IPS-18a (cell line): ENCODE measurements around the gene ALAD.
A peak's percentile ranks its signal among the peaks of the same experiment; 100 is the strongest.
"Not testable (repeated sequence)": the region's sequence is repeated elsewhere in the genome, so short reads cannot be mapped to it uniquely, and the experiment has no call there.

Source experiments
- H3K27ac ChIP-seq: one replicate; pipeline ENCODE4 v1.5.1; 2013; ENCODE audit warnings: low read length
- H3K27me3 ChIP-seq: one replicate; pipeline ENCODE4 v1.6.1; 2013; ENCODE audit warnings: mild to moderate bottlenecking, low read length; ENCODE audit not compliant: control insufficient read depth, insufficient read depth
- H3K36me3 ChIP-seq: one replicate; pipeline ENCODE4 v1.6.1; 2013; ENCODE audit warnings: low read depth, low read length; ENCODE audit not compliant: control insufficient read depth
- H3K4me1 ChIP-seq: one replicate; pipeline ENCODE4 v1.6.1; 2013; ENCODE audit warnings: low read depth, low read length; ENCODE audit not compliant: control insufficient read depth
- H3K4me3 ChIP-seq: one replicate; pipeline ENCODE4 v1.5.1; 2013; ENCODE audit warnings: low read length
- H3K9ac ChIP-seq: one replicate; pipeline ENCODE4 v1.6.1; 2013; ENCODE audit warnings: mild to moderate bottlenecking, low read length, moderate library complexity
- H3K9me3 ChIP-seq: one replicate; pipeline ENCODE4 v1.6.1; 2013; ENCODE audit warnings: low read depth, low read length; ENCODE audit not compliant: control insufficient read depth

ALAD gene

GRCh38 chr9:113421726-113422125, 20.6 kb upstream of the ALAD start:
- H3K4me1 ChIP-seq = peaks cover 5% of the 10 kb centered on the region
- no peak overlapping the region for H3K27ac ChIP-seq
- no peaks in the 10 kb centered on the region for H3K9me3 ChIP-seq
- no peaks in the 10 kb centered on the region for H3K36me3 ChIP-seq
- no peak overlapping the region for H3K9ac ChIP-seq
- no peaks in the 10 kb centered on the region for H3K27me3 ChIP-seq
- H3K4me3 ChIP-seq = no peak overlapping the region

GRCh38 chr9:113417370-113417769, 16.3 kb upstream of the ALAD start:
- Histone ChIP-seq H3K4me1 (no peaks in the 10 kb centered on the region), H3K36me3 (no peaks in the 10 kb centered on the region), H3K27me3 (no peaks in the 10 kb centered on the region), H3K4me3 (no peak overlapping the region), H3K9me3 (no peaks in the 10 kb centered on the region), H3K9ac (no peak overlapping the region), H3K27ac (no peak overlapping the region)

GRCh38 chr9:113416149-113416721, 15.2 kb upstream of the ALAD start:
- no peak overlapping the region for H3K9ac ChIP-seq
- H3K9me3 ChIP-seq = no peaks in the 10 kb centered on the region
- no peak overlapping the region for H3K4me3 ChIP-seq
- no peaks in the 10 kb centered on the region for H3K36me3 ChIP-seq
- no peaks in the 10 kb centered on the region for H3K4me1 ChIP-seq
- no peaks in the 10 kb centered on the region for H3K27me3 ChIP-seq
- H3K27ac ChIP-seq = no peak overlapping the region

GRCh38 chr9:113410207-113410864, 9.3 kb upstream of the ALAD start, which contains the start of the genes C9orf43 and POLE3:
TSS of gene C9orf43 (plus strand) at chr9:113410747. CDS start at chr9:113413494, 2,747 bp downstream.
TSS of gene POLE3 (minus strand) at chr9:113410675. CDS start at chr9:113410293, 382 bp downstream.
- Histone ChIP-seq H3K9me3 (no peaks in the 10 kb centered on the region), H3K36me3 (peaks cover 24% of the 10 kb centered on the region), H3K9ac (peak within 1 kb of the TSS; percentile 98), H3K4me3 (peak within 1 kb of the TSS; percentile 94), H3K27me3 (no peaks in the 10 kb centered on the region), H3K4me1 (peaks cover 4% of the 10 kb centered on the region), H3K27ac (peak within 1 kb of the TSS; percentile 72)

- no peaks in the 10 kb centered on the region for H3K9me3 ChIP-seq
- no peaks in the 10 kb centered on the region for H3K27me3 ChIP-seq
- peak overlapping the region; percentile 94 for H3K4me3 ChIP-seq
- peaks cover 24% of the 10 kb centered on the region for H3K36me3 ChIP-seq
- peak overlapping the region; percentile 72 for H3K27ac ChIP-seq
- H3K4me1 ChIP-seq = peaks cover 4% of the 10 kb centered on the region
- H3K9ac ChIP-seq = peak overlapping the region; percentile 98
These were observed 8.8 kb upstream of the ALAD start for GRCh38 chr9:113409883-113410206.

- H3K4me1 ChIP-seq = peaks cover 4% of the 10 kb centered on the region
These were observed 8.4 kb upstream of the ALAD start for GRCh38 chr9:113409481-113409880.

GRCh38 chr9:113406873-113407511, 5.9 kb upstream of the ALAD start:
- not testable (repeated sequence) for H3K9ac ChIP-seq, H3K4me3 ChIP-seq, H3K9me3 ChIP-seq, H3K27ac ChIP-seq, H3K4me1 ChIP-seq, H3K27me3 ChIP-seq
- H3K36me3 ChIP-seq = peaks cover 24% of the 10 kb centered on the region

More at GRCh38 chr9:113409481-113409880, 8.4 kb upstream of the ALAD start:
- Histone ChIP-seq H3K27ac (peak overlapping the region; percentile 72), H3K9me3 (no peaks in the 10 kb centered on the region), H3K4me3 (peak overlapping the region; percentile 94), H3K27me3 (no peaks in the 10 kb centered on the region), H3K9ac (peak overlapping the region; percentile 98), H3K36me3 (peaks cover 24% of the 10 kb centered on the region)

GRCh38 chr9:113406353-113406752, 5.3 kb upstream of the ALAD start:
- not testable (repeated sequence) for H3K27ac ChIP-seq, H3K9me3 ChIP-seq, H3K9ac ChIP-seq, H3K4me3 ChIP-seq, H3K4me1 ChIP-seq, H3K27me3 ChIP-seq
- H3K36me3 ChIP-seq = peaks cover 24% of the 10 kb centered on the region

GRCh38 chr9:113403646-113404045, 2.6 kb upstream of the ALAD start:
- Histone ChIP-seq H3K9ac (no peak overlapping the region), H3K9me3 (no peaks in the 10 kb centered on the region), H3K36me3 (peaks cover 17% of the 10 kb centered on the region), H3K4me3 (no peak overlapping the region), H3K4me1 (peaks cover 4% of the 10 kb centered on the region), H3K27me3 (no peaks in the 10 kb centered on the region), H3K27ac (no peak overlapping the region)

- Histone ChIP-seq H3K27me3 (no peaks in the 10 kb centered on the region), H3K4me1 (peaks cover 4% of the 10 kb centered on the region), H3K9ac (no peak overlapping the region), H3K27ac (no peak overlapping the region), H3K4me3 (no peak overlapping the region), H3K9me3 (no peaks in the 10 kb centered on the region), H3K36me3 (no peaks in the 10 kb centered on the region)
These were observed 1.4 kb downstream of the ALAD start for GRCh38 chr9:113399646-113400200.

GRCh38 chr9:113398796-113399195, 2.3 kb downstream of the ALAD start:
- no peak overlapping the region for H3K4me3 ChIP-seq

More at GRCh38 chr9:113398796-113399195, 2.3 kb downstream of the ALAD start:
- peaks cover 4% of the 10 kb centered on the region for H3K4me1 ChIP-seq
- no peak overlapping the region for H3K27ac ChIP-seq
- H3K9me3 ChIP-seq = no peaks in the 10 kb centered on the region
- no peaks in the 10 kb centered on the region for H3K36me3 ChIP-seq
- H3K9ac ChIP-seq = no peak overlapping the region
- no peaks in the 10 kb centered on the region for H3K27me3 ChIP-seq
